VCaP (cell line): Measurements from ENCODE around the gene VWA7.
A peak's percentile ranks its signal among the peaks of the same experiment; 100 is the strongest.

ENCODE experiments used
- H3K27ac ChIP-seq: fragments of 450-650 bp; 2 replicates; pipeline ENCODE4 v1.5.1; 2017
- TF ChIP-seq, protein P1 (sequence below): fragments of 450-650 bp; conservative IDR thresholded peaks from 2 replicates; pipeline ENCODE4 v1.5.1; 2017; ENCODE audit warnings: mild to moderate bottlenecking, moderate library complexity

Gene VWA7

DNA sequence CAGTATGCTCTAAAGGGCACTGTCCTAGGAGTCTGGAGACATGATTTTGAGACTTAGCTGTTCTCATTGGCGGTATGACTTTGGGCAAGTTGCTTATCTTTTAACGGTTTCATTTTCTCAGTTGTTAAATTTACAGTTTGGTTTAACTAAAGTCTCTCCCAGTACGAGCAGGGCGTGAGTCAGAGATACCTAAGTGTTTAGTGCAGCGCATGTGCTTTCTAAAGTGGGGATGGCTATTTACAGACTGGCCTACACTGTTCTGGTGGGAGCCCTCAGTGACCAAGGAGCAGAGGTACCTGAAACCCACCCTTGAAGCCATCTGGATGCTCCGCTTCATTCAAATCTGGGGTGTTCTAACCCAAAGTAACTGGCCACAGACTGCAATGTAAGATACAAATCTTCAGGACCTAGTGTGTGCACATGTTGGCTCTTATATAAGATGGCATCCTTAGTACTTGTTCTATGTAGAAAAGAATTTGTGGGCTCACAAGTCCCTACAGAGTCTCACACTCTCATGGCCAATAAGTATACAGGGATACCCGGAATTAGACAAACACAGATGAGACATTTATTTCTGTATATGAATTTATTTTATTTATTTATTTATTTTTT is 26.6 kb downstream of the VWA7 start:
- no peak overlapping the region for H3K27ac ChIP-seq
- TF ChIP-seq, protein P1, sequence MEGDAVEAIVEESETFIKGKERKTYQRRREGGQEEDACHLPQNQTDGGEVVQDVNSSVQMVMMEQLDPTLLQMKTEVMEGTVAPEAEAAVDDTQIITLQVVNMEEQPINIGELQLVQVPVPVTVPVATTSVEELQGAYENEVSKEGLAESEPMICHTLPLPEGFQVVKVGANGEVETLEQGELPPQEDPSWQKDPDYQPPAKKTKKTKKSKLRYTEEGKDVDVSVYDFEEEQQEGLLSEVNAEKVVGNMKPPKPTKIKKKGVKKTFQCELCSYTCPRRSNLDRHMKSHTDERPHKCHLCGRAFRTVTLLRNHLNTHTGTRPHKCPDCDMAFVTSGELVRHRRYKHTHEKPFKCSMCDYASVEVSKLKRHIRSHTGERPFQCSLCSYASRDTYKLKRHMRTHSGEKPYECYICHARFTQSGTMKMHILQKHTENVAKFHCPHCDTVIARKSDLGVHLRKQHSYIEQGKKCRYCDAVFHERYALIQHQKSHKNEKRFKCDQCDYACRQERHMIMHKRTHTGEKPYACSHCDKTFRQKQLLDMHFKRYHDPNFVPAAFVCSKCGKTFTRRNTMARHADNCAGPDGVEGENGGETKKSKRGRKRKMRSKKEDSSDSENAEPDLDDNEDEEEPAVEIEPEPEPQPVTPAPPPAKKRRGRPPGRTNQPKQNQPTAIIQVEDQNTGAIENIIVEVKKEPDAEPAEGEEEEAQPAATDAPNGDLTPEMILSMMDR: no peak

DNA sequence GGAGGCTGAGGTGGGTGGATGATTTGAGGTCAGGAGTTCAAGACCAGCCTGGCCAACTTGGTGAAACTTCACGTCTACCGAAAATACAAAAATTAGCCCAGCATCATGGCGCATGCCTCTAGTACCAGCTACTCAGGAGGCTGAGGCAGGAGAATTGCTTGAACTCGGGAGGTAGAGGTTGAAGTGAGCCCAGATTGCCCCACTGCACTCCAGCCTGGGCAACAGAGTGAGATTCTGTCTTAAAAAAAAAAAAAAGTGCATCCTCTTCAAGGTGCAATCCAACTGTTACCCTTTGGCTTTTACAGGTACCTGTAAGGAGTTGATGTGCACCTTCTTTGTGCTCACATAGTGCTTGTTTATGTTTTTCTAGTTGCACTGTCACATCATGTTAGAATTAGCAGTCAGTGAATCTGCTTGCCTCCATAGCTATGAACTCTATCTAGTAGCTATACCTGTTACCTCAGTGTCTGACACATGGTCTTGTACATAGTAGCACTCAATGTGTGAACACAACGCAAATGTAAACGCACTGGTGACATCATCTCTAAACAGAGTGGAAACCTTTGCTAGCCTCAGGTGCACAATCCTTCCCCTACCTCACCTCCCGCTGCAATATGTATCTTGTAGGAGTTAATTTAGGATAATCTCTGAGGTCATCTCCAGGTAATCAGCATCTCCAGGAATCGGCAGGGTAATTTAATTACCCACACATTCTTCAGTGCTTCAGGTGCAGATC is 27.7 kb downstream of the VWA7 start:
- TF ChIP-seq, protein P1: no peak
- no peak overlapping the region for H3K27ac ChIP-seq

DNA sequence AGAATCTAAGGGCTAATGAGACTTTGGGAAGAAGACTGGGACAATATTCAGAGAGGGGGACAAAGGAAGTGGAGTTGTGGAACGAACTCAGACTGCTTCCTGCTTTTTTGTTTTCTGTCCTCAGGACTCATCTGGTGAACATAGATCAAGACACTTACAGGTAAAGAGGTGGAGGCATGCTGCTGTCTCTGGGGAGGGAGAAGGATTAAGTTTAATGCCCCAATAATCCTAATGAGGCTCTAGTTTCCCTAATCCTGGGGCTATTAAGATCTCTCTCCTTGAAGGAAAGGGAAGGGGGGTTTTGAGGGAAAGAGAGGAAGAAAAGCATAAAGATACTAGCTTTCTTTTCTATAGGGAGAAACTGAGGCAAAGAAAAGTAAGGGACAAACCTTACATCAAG is 32.7 kb downstream of the VWA7 start:
- TF ChIP-seq, protein P1: no peak
- H3K27ac ChIP-seq: no peak overlapping the region

DNA sequence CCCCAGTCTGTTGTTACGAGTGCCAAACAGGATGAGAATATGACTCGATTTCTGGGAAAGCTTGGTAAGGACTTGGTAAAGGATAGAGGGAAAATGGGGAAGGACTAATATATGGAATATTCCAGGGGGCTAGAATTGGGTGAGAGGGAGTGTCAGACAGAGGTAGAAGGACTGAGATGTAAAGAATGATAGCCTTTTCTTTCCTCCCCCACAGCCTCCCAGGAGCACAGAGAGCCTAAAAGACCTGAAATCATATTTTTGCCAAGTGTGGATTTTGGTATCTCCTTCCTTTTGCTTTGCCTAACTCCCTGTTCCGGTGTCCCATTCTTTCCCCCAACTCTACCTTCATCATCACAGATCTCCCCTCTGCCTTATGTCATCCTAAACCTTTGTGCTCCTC is 34.2 kb downstream of the VWA7 start:
- TF ChIP-seq, protein P1: no peak
- no peak overlapping the region for H3K27ac ChIP-seq

DNA sequence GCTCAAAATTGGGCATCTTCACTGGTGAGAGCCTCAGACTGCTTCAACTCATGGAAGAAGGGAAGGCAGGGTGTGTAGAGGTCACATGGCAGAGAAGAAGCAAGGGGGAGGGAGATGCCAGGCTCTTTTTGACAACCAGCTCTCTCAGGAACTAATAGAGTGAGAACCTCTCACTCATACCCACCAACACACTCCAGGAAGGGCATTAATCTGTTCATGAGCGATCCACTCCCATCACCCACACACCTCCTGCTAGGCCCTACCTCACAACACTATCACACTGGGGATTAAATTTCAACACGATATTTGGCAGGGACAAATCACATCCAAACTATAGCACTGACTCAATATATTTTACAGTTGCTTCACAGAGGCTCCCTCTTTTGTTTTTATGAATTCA is 35.3 kb downstream of the VWA7 start:
- H3K27ac ChIP-seq: no peak overlapping the region
- TF ChIP-seq, protein P1: no peak

DNA sequence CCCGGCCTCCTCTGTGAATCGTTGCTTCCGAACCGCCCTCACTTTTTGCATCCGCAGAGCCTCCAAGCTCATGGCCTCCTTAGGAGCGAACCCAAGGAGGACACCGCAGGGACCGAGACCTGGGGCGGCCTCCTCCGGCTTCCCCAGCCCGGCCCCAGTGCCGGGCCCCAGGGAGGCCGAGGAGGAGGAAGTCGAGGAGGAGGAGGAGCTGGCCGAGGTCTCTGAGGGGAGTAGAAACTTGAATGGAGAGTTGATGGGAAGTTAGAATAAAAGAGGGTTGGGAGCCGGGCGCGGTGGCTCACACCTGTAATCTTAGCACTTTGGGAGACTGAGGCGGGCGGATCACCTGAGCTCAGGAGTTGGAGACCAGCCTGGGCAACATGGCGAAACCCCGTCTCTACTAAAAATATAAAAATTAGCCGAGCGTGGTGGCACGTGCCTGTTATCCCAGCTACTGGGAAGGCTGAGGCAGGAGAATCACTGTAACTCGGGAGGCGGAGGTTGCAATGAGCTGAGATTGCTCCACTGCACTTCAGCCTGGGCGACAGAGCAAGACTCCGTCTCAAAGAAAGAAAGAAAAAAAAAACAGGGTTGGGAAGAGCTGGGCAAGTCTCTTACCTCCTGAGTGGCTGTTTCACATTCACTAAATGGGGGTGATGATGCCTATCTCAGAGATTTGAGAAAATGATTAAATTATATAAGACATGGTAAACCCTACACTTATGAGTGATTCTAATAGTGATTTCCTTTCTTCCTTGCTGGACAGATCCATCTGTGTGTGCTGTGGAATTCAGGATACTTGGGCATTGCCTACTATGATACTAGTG is 36.5 kb downstream of the VWA7 start:
- TF ChIP-seq, protein P1: no peak
- H3K27ac ChIP-seq: peak overlapping the region; percentile 99
